Fibroblast of the aortic adventitia (primary cell): ENCODE data around the gene LKAAEAR1. TPM values are rescaled to one million over a fixed set of nuclear protein-coding genes. Genes with fewer than 3 reads are reported as not detected.

Experiments
- DNase-seq: peaks from one replicate; pipeline ENCODE4 v3.0.0-alpha.2; 2010; ENCODE audit warnings: low read depth
- H3K4me3 ChIP-seq: 2 replicates; pipeline ENCODE4 v1.5.1; 2011; ENCODE audit warnings: low read depth, mild to moderate bottlenecking, control low read depth, low read length, moderate library complexity
- CTCF ChIP-seq: IDR thresholded peaks from 2 replicates; pipeline ENCODE4 v1.5.1; 2011; ENCODE audit warnings: mild to moderate bottlenecking, low read length, control low read depth, inconsistent platforms; ENCODE audit not compliant: insufficient read depth
- total RNA-seq: library from RNA; depleted of rRNA; stranded (reverse); fragments of >200 nt; gene quantifications from 2 replicates; pipeline ENCODE4 v1.2.3, GENCODE V29; 2012; ENCODE audit warnings: low replicate concordance

Gene LKAAEAR1
- total RNA-seq, 1 donor = 0.36 TPM

GRCh38 chr20:64047046-64047389 is 37.2 kb downstream of the LKAAEAR1 start:
- no peak for DNase-seq
- TF ChIP-seq CTCF = no peak
- no peak overlapping the region for H3K4me3 ChIP-seq

GRCh38 chr20:64045346-64046011 is 38.7 kb downstream of the LKAAEAR1 start:
- no peak for DNase-seq
- TF ChIP-seq CTCF = no peak
- no peak overlapping the region for H3K4me3 ChIP-seq

GRCh38 chr20:64044484-64045247 is 39.5 kb downstream of the LKAAEAR1 start:
- no peak overlapping the region for H3K4me3 ChIP-seq
- DNase-seq = peak; percentile 68
- no peak for TF ChIP-seq CTCF

GRCh38 chr20:64043768-64044167 is 40.4 kb downstream of the LKAAEAR1 start:
- TF ChIP-seq CTCF = no peak
- no peak overlapping the region for H3K4me3 ChIP-seq
- no peak for DNase-seq

GRCh38 chr20:64042054-64042781 is 42.0 kb downstream of the LKAAEAR1 start:
- no peak for TF ChIP-seq CTCF
- no peak for DNase-seq
- peak overlapping the region; percentile 28 for H3K4me3 ChIP-seq

- no peak overlapping the region for H3K4me3 ChIP-seq
- no peak for DNase-seq
- no peak for TF ChIP-seq CTCF
Measured at GRCh38 chr20:64041781-64042053, 42.5 kb downstream of the LKAAEAR1 start.
